M059J (cell line): ENCODE measurements around the gene WSB1. TPM values are rescaled to one million over a fixed set of nuclear protein-coding genes. Genes with fewer than 3 reads are reported as not detected.

ENCODE experiments used
- DNase-seq: peaks from one replicate; pipeline ENCODE4 v3.0.0-alpha.2; 2012; ENCODE audit warnings: low read depth
- total RNA-seq: library from RNA; depleted of rRNA; stranded (reverse); fragments of >200 nt; shearing (Covaris generic); gene quantifications from 2 replicates; pipeline ENCODE4 v1.2.3, GENCODE V29; 2014

Gene WSB1
- total RNA-seq, 1 experiment from 2014 or later, result 39.4 TPM

- no peak for DNase-seq
These were observed 44.6 kb downstream of the WSB1 start for GRCh38 chr17:27338536-27338985.

- no peak for DNase-seq
These were observed 45.4 kb downstream of the WSB1 start for GRCh38 chr17:27339198-27339835.

- peak; percentile 59 for DNase-seq
These were observed 46.1 kb downstream of the WSB1 start for GRCh38 chr17:27339836-27340550.

GRCh38 chr17:27340575-27340974 is 46.7 kb downstream of the WSB1 start:
- DNase-seq, result no peak

- no peak for DNase-seq
These were observed 47.1 kb downstream of the WSB1 start for GRCh38 chr17:27341041-27341471.

- no peak for DNase-seq
These were observed 48.1 kb downstream of the WSB1 start for GRCh38 chr17:27342059-27342458.

- no peak for DNase-seq
These were observed 49.4 kb downstream of the WSB1 start for GRCh38 chr17:27343294-27343693.

GRCh38 chr17:27343977-27344607 is 50.2 kb downstream of the WSB1 start:
- DNase-seq, result peak; percentile 53

GRCh38 chr17:27345141-27345904 is 51.4 kb downstream of the WSB1 start:
- DNase-seq, result no peak

GRCh38 chr17:27346228-27346899 is 52.5 kb downstream of the WSB1 start:
- DNase-seq, result no peak

- no peak for DNase-seq
These were observed 54.3 kb downstream of the WSB1 start for GRCh38 chr17:27348196-27348595.

- no peak for DNase-seq
These were observed 55.7 kb downstream of the WSB1 start for GRCh38 chr17:27349540-27350021.

GRCh38 chr17:27351759-27352158 is 57.8 kb downstream of the WSB1 start:
- DNase-seq, result no peak

GRCh38 chr17:27352448-27353032 is 58.6 kb downstream of the WSB1 start:
- no peak for DNase-seq

- DNase-seq, result no peak
These were observed 59.1 kb downstream of the WSB1 start for GRCh38 chr17:27353033-27353460.

- peak; percentile 93 for DNase-seq
These were observed 59.6 kb downstream of the WSB1 start for GRCh38 chr17:27353461-27354050.

- DNase-seq, result no peak
These were observed 60.2 kb downstream of the WSB1 start for GRCh38 chr17:27354051-27354490.

GRCh38 chr17:27354491-27355081 is 60.7 kb downstream of the WSB1 start:
- DNase-seq, result no peak

GRCh38 chr17:27355419-27355818 is 61.5 kb downstream of the WSB1 start:
- DNase-seq, result no peak

- no peak for DNase-seq
These were observed 62.3 kb downstream of the WSB1 start for GRCh38 chr17:27356091-27356705.
